Prostate gland (tissue), 2 donors: ENCODE results near the gene ABTB2. TPM values are rescaled to one million over a fixed set of nuclear protein-coding genes. Genes with fewer than 3 reads are reported as not detected.

ENCODE experiments used
- DNase-seq: peaks from one replicate; pipeline ENCODE4 v3.0.0-alpha.2; 2019; ENCODE audit warnings: low spot score
- H3K27ac ChIP-seq, 2 donors: fragments of 200-600 bp; sonication (generic); 2 replicates each; pipeline ENCODE4 v1.5.1; 2017 to 2019
- H3K27me3 ChIP-seq: fragments of 200-600 bp; sonication (generic); replicated peaks from 2 replicates; pipeline ENCODE4 v1.5.1; 2019; ENCODE audit not compliant: insufficient read depth
- H3K36me3 ChIP-seq, 2 donors: fragments of 200-600 bp; sonication (generic); 1 replicate in 1 of 2; 2 replicates in 1 of 2; pipeline versions ENCODE4 v1.5.1 to v1.8.1; 2017 to 2019
- H3K4me1 ChIP-seq: fragments of 200-600 bp; sonication (generic); replicated peaks from 2 replicates; pipeline ENCODE4 v1.5.1; 2019
- H3K4me3 ChIP-seq, 2 donors: fragments of 200-600 bp; sonication (generic); 2 replicates each; pipeline ENCODE4 v1.5.1; 2017 to 2019
- H3K9me3 ChIP-seq: fragments of 200-600 bp; sonication (generic); 2 replicates; pipeline ENCODE4 v1.5.1; 2017
- CTCF ChIP-seq, 4 experiments: fragments of 200-600 bp in 2 of 4; fragments of 450-650 bp in 2 of 4; sonication (generic) in 2 of 4; IDR thresholded peaks; 1 replicate in 3 of 4; 2 replicates in 1 of 4; pipeline ENCODE4 v1.5.1; 2016 to 2019; ENCODE audit warnings: antibody characterized with exemption in 4 of 4, mild to moderate bottlenecking in 2 of 4, moderate library complexity in 2 of 4
- POLR2A ChIP-seq: fragments of 450-650 bp; IDR thresholded peaks from one replicate; pipeline ENCODE4 v1.6.1; 2016; ENCODE audit warnings: antibody characterized with exemption, mild to moderate bottlenecking
- POLR2AphosphoS5 ChIP-seq: sonication (generic); formaldehyde crosslinking; IDR thresholded peaks from one replicate; pipeline ENCODE4 v1.6.1; 2017; ENCODE audit warnings: antibody characterized with exemption
- WGBS: methylation state at CpG from one replicate; pipeline ENCODE4 v1.1.5; 2018; 5-methylcytosine and 5-hydroxymethylcytosine counted together
- intact Hi-C: fragments of 100-400 bp; cut with DNase I; formaldehyde crosslinking; loops from one replicate; pipeline ENCODE4 v1.14.2; 2022
- total RNA-seq, 2 donors: library from RNA; depleted of rRNA; stranded (reverse); fragments of >200 nt; gene quantifications; one replicate each; pipeline ENCODE4 v1.1.0, GENCODE V29; 2016

Gene ABTB2
- total RNA-seq, 2 donors from 2014 or later = 3.0 to 13.7 TPM

- intact Hi-C loops = no loop called here
Measured at GRCh38 chr11:34339149-34340064, 18.4 kb downstream of the ABTB2 start.

GRCh38 chr11:34337016-34337415, 20.8 kb downstream of the ABTB2 start:
- DNase-seq = no peak
- H3K9me3 ChIP-seq = no peaks in the 10 kb centered on the region
- no peak for TF ChIP-seq POLR2AphosphoS5
- no peak for TF ChIP-seq POLR2A
- no peak for TF ChIP-seq CTCF (IDR thresholded peaks at IDR 0.05)
- no peak overlapping the region for H3K27ac ChIP-seq
- WGBS = 97% methylated on average over 7 of the region's 7 CpGs
- H3K4me3 ChIP-seq = no peak overlapping the region
- H3K27me3 ChIP-seq = no peaks in the 10 kb centered on the region
- H3K36me3 ChIP-seq = no peaks in the 10 kb centered on the region
- intact Hi-C loops = no loop called here
- H3K4me1 ChIP-seq = no peaks in the 10 kb centered on the region

More at GRCh38 chr11:34339149-34340064, 18.4 kb downstream of the ABTB2 start:
- H3K4me3 ChIP-seq = no peak overlapping the region
- TF ChIP-seq POLR2AphosphoS5 = no peak
- no peak for TF ChIP-seq CTCF (IDR thresholded peaks at IDR 0.05)
- no peak for TF ChIP-seq POLR2A
- H3K27ac ChIP-seq = no peak overlapping the region
- WGBS = 68% methylated on average over 7 of the region's 7 CpGs
- no peaks in the 10 kb centered on the region for H3K36me3 ChIP-seq
- H3K4me1 ChIP-seq = no peaks in the 10 kb centered on the region
- no peaks in the 10 kb centered on the region for H3K27me3 ChIP-seq
- DNase-seq = no peak
- no peaks in the 10 kb centered on the region for H3K9me3 ChIP-seq

- TF ChIP-seq CTCF (IDR thresholded peaks at IDR 0.05) = no peak
- no peak for TF ChIP-seq POLR2A
- TF ChIP-seq POLR2AphosphoS5 = no peak
- DNase-seq = no peak
- Histone ChIP-seq H3K27ac (no peak overlapping the region), H3K9me3 (no peaks in the 10 kb centered on the region), H3K4me3 (no peak overlapping the region), H3K36me3 (no peaks in the 10 kb centered on the region), H3K27me3 (no peaks in the 10 kb centered on the region), H3K4me1 (no peaks in the 10 kb centered on the region)
- WGBS = 57% methylated on average over 5 of the region's 5 CpGs
- intact Hi-C loops = no loop called here
Measured at GRCh38 chr11:34335801-34336200, 22.0 kb downstream of the ABTB2 start.

- 81% methylated on average over 2 of the region's 2 CpGs for WGBS
- intact Hi-C loops = no loop called here
- no peak for TF ChIP-seq CTCF (IDR thresholded peaks at IDR 0.05)
- no peak for TF ChIP-seq POLR2AphosphoS5
- no peak for TF ChIP-seq POLR2A
- no peak for DNase-seq
- no peaks in the 10 kb centered on the region for H3K9me3 ChIP-seq
- no peak overlapping the region for H3K4me3 ChIP-seq
- no peaks in the 10 kb centered on the region for H3K4me1 ChIP-seq
- H3K27me3 ChIP-seq = no peaks in the 10 kb centered on the region
- H3K36me3 ChIP-seq = no peaks in the 10 kb centered on the region
- no peak overlapping the region for H3K27ac ChIP-seq
Measured at GRCh38 chr11:34335331-34335730, 22.5 kb downstream of the ABTB2 start.

- Histone ChIP-seq H3K4me3 (no peak overlapping the region), H3K4me1 (no peaks in the 10 kb centered on the region), H3K27me3 (no peaks in the 10 kb centered on the region), H3K9me3 (no peaks in the 10 kb centered on the region), H3K36me3 (no peaks in the 10 kb centered on the region), H3K27ac (no peak overlapping the region)
- DNase-seq = no peak
- TF ChIP-seq CTCF (IDR thresholded peaks at IDR 0.05) (no peak), POLR2AphosphoS5 (no peak), POLR2A (no peak)
- intact Hi-C loops = no loop called here
- 63% methylated on average over 3 of the region's 3 CpGs for WGBS
Measured at GRCh38 chr11:34333787-34334186, 24.0 kb downstream of the ABTB2 start.
